GM15510 (cell line): ENCODE results near the gene TMEM270.

Experiments
- POLR2A ChIP-seq: IDR thresholded peaks from 3 replicates; pipeline ENCODE4 v1.6.1; 2011; ENCODE audit warnings: borderline replicate concordance; ENCODE audit not compliant: insufficient read length; ENCODE audit errors: extremely low read depth

Gene TMEM270

DNA sequence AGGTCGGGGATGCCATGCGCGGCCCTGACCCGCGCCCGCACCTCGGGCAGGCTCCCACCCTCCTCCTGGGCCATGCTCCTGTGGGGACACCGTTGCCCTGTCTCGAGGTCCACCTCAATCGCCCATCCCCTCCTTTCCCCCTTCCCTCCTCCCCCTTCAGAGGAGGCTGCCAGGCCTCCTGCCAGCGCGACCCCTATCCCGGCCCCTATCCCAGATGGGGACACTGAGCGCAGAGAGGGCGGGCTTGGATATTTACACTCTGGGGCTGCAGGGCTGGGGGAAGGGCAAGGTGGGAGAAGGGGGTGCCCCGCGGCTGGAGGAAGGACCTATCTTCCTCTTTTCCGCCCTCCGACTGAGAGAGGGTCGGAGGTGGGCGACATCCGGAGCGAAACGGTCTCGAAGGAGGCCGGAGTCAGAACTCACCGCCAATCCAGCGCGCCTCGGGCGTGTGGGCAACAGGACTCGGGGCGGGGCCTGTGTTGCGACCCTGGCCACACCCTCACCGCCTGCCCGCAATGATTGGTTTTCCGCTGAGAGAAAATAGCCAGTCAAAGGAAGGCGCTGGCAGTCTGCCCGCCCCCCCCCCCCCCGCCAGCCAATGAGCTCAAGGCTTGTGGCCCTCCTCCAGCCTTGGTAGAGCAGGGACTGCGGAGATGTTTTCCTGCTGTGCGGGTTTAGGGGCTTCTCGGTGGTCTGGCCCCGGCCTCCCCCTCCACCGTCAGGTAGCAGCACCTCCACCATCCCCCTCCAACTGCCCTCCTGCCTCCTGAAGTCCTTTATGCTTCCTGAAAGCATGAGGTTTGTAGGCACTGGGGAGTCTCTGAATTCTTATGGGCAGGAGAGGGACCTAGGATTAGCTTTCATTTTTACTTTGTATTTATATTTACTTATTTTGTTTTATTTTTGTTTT lies 18.6 kb upstream of the TMEM270 start, which contains the start of gene METTL27:
Gene METTL27 (minus strand): TSS at position 450 of the 910 bp plus-strand sequence. CDS start 376 bp downstream, at position 74.
- peak; percentile 51 for TF ChIP-seq POLR2A

DNA sequence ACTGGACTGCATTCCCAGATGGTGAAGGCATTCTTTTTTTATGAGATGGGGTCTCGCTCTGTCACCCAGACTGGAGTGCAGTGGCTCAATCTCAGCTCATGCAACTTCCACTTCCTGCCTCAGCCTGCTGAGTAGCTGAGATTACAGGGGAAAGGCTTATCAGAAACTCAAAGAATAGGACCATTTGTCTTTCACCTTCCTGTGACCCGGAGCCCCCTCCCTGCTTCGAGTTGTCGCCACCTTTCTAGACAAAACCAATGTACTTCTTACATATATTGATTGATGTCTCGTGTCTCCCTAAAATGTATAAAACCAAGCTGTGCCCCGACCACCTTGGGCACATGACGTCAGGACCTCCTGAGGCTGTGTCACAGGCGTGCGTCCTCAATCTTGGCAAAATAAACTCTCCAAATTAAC lies 16.8 kb upstream of the TMEM270 start:
- no peak for TF ChIP-seq POLR2A

DNA sequence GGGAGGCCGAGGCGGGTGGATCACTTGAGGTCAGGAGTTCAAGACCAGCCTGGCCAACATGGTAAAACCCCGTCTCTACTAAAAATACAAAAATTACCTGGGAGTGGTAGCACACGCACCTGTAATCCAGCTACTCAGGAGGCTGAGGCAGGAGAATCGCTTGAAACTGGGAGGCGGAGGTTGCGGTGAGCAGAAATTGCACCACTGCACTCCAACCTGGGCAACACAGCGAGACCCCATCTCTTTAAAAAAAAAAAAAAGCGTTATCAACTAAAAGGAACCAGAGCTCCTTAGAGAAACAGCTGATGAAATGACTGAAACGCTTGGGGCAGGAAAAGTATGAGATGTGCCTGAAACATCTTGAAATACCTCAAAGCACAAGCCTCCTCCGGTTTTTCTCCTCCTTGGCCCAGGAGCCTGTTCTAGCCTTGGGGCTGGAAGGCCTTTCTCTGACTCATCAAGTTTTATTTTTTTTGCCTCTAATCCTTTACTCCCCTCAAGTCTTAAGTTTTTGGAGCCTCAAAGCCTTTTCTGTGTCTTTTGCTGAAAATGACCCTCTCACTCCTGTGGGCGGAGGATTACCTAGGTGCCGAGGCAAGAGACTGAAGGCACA lies 16.0 kb upstream of the TMEM270 start:
- no peak for TF ChIP-seq POLR2A

DNA sequence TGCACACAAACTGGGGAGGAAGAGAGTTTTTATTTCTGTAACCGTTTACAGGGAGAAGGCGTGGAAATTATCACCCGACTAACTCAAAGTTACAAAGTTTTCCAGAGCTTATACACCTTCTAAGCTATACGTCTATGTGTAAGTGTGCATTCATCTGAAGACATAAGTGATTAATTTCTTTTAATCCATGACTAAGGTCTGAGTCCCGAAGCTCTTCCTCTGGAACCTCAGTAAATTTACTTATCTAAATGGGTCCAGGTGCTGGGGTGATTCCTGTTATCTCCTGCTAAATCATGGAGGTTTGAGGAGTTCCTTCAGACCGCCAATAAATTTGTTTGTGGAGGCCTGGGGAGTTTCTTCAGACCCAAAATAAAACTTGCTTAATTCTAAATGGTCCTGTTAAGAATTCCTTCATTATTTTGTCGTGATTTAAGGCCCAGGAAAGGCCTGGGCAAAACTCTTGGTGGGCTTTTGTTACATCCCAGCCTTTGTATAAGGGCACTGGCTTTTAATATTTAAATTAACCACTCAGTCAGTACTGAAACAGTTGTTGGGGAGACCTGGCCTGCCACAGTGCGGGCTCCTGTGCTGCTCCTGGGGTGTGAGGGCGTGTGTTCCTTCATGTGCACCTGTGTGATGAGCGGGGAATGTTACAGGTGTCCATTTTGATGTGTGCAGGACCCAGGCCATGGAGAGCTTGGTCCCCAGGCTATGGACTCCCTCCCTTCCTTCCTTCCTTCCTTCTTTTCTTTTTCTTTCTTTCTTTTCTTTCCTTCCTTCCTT lies 12.8 kb upstream of the TMEM270 start:
- TF ChIP-seq POLR2A = no peak

DNA sequence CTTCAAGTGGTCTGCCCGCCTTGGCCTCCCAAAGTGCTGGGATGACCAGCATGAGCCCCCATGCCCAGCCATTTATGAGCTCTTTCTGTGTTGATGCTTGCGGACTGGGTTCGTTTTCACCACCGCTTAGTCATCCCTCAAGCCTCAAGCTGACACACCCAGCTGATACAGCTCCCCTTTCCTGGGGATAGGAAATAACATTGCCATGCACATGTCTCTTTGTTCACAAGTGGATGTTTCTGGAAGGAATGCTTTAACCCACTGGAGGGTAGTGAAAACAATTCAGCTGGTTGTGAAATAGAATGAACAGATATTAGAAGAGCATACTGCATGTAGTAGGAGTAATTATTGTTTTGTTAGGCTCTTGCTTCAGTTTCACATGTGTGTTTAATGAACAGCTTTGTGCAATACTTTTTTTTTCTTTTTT lies 10.2 kb upstream of the TMEM270 start:
- no peak for TF ChIP-seq POLR2A

DNA sequence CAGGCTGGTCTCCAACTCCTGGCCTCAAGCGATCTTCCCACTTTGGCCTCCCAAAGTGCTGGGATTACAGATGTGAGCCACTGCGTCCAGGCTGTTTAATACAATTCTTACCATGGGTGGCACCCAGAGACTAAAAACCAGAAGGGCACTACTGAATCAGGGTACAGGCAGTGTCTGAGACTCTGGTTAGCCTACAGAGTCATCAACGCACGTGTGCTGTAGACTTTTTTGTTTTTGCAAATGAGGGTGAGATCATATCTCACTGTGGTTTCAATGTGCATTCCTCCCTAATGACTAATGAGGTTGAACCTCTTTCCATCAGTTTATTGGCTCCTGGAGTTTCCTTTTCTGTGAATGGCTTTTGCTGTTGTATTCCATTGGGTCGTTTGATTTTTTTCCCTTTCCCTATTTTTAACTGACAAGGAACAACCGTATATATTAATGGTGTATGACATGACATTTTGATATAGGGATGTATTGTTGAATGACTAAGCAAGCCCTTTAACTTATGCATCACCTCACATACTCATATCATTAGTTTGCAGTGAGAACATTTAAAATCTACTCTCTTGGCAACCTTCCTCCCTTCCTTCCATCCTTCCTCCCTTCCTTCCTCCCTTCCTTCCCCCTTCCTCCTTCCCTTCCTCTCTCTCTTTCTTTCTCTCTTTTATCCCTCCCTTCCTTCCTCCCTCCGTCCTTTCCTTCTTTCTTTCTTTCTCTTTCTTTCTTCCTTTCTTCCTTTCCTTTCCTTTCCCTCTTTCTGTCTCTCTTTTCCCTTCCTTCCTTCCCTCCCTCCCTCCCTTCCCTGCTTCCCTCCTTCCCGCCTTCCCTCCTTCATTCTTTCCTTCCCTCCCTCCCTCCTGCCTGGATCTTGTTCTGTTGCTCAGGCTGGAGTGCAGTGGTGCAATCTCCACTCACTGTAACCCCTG lies 9.3 kb upstream of the TMEM270 start:
- no peak for TF ChIP-seq POLR2A

DNA sequence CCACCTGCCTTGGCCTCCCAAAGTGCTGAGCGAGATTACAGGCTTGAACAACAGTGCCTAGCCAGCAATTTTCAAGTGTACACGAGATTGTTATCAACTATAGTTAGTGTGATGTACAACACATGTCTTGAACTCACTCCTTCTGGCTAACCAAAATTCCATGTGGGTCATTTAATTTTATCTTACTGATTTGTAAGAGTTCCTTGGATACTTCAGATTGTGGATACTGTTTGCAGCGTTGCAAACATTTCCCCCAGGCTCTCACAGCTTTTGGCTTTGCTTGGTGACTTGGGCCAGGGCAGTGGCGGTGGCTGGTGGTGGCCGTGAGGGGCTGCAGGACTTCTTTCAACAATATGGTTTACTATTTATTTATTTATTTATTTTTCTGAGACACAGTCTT lies 8.5 kb upstream of the TMEM270 start:
- TF ChIP-seq POLR2A = no peak

DNA sequence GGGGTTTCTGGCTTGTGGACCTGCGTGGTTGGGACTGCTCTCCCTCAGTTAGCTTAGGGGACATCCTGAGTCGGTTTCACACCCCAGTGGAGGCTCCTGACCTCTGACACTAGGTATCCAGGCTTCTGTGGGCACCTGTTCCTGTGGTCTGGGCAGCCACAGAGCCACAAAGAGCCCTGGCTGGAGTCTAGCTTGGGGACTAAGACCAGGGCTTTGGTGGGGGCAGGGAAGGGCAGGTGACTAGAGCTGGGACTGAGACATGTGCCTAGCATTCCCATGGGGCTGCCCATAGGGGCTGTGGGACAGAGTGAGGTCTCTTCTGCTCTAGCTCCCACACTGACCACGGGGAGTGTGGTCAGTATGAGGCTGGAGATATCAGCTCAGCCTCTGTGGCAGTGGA lies 4.0 kb upstream of the TMEM270 start:
- TF ChIP-seq POLR2A = no peak

DNA sequence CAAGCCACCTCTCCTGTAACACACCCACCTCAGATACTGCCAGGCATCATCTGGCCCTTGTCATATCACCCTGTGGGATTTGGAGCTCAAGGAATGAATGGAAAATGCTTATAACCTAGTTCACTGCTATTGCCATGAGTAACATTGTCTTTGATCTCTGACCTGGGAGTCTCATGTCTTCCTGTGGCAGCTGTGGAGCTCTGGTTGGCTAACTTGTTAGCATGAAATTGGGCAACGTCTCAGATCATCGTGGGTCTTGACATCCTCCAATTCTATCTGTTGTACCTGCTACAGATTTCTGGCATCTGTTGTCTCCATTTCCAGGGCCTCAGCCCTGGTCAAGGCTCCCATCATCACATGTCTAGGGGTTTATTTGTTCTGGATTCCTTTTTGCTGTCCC lies 2.2 kb upstream of the TMEM270 start:
- no peak for TF ChIP-seq POLR2A

DNA sequence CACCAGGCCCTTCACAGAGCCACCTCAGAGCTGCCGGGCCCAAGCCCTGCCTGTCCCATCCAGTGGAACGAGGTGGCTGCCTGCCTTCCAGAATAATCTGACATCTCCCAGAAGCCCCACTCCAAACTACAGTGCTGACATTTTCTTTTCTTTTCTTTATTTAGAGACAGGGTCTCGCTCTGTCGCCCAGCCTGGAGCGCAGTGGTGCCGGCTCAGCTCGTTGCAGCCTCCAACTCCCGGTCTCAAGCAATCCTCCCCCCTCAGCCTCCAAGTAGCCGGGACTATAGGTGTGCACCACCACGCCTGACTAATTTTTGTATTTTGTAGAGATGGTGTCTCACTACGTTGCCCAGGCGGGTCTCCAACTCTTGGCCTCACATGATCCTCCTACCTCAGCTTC lies 346 bp downstream of the TMEM270 start:
- TF ChIP-seq POLR2A = no peak

DNA sequence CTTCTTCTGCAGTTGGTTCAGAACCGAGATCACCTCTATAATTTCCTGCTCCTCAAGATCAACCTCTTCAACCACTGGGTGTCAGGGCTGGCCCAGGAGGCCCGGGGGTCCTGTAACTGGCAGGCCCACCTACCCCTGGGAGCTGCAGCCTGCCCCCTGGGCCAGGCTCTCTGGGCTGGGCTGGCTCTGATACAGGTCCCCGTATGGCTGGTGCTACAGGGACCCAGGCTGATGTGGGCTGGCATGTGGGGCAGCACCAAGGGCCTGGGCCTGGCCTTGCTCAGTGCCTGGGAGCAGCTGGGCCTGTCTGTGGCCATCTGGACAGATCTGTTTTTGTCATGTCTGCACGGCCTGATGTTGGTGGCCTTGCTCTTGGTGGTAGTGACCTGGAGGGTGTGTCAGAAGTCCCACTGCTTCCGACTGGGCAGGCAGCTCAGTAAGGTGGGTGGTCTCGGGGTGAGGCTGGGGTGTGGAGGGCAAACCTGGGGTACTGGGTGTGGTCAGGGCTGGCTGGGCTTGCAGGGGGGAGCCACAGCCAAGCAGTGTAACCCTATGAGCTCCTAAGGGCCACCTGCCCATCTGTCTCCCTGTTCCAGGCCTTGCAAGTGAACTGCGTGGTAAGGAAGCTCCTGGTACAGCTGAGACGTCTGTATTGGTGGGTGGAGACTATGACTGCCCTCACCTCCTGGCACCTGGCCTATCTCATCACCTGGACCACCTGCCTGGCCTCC lies 4.2 kb downstream of the TMEM270 start:
- no peak for TF ChIP-seq POLR2A

DNA sequence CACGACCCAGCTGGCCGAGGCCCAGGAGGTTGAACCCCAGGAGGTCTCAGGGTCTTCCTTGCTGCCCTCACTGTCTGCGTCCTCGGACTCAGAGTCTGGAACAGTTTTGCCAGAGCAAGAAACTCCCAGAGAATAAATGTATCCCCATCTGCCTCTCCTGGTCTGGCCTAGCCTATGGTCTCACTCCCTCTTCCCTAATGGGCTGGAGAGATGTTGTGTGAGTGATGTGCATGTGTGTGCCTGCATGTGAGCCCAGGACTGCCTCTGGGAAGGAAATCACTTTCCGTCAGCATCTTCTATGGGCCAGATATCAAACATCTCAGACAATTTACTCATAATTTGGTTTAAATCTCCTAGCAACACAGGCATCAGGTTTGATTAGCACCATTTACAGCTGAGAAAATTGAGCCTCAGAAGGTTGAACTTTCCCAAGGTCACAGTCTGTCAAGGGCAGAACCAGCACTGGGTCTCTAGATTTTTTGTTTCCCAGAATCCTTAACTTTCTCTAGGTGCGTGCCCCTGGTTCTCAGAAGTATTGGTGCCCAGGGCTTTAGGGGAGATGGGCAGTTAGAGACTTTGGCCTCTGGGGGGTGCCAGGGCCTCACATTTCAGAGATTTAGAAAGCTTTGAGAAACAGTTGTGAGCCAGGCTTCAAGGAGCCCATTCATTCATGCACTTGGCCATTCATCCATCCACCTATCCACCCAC lies 4.9 kb downstream of the TMEM270 start:
- TF ChIP-seq POLR2A = no peak

DNA sequence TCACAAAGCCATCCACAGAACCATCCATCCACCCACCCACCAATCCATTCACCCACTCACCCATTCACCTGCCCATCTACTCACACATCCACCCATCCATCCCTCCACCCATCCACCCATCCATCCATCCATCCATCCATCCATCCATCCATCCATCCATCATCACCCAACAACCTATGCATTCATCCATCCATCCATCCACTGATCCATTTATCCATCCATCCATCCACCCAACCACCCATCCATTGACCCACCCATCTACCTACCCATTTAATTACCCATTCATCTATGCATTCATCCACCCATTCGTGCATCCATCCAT lies 5.4 kb downstream of the TMEM270 start:
- no peak for TF ChIP-seq POLR2A
